SIG-M5 treated with dmso at 0.1 percent for 504 hours (cell line): ENCODE data around the gene LDB1.
A peak's percentile ranks its signal among the peaks of the same experiment; 100 is the strongest.

Experiments
- DNase-seq: peaks from one replicate; lab custom pipeline; 2025; ENCODE audit not compliant: unreplicated experiment; lab: John Stamatoyannopoulos, UW

Gene LDB1

GRCh38 chr10:102135956-102136526 lies 15.9 kb upstream of the LDB1 start:
- DNase-seq = no peak

GRCh38 chr10:102134416-102134815 lies 14.2 kb upstream of the LDB1 start:
- no peak for DNase-seq

- peak; percentile 71 for DNase-seq
Measured at GRCh38 chr10:102133373-102134195, 13.4 kb upstream of the LDB1 start.

GRCh38 chr10:102132563-102133372 lies 12.6 kb upstream of the LDB1 start, which contains the start of gene PPRC1:
Gene PPRC1, plus strand, starts transcription at chr10:102133040. Its CDS starts 29 bp downstream, at chr10:102133069.
- peak; percentile 99 for DNase-seq

GRCh38 chr10:102132193-102132562 lies 12.0 kb upstream of the LDB1 start:
- no peak for DNase-seq

GRCh38 chr10:102131286-102132170 lies 11.4 kb upstream of the LDB1 start:
- no peak for DNase-seq

- DNase-seq = no peak
Measured at GRCh38 chr10:102123223-102123622, 3.1 kb upstream of the LDB1 start.

- DNase-seq = no peak
Measured at GRCh38 chr10:102122450-102122849, 2.3 kb upstream of the LDB1 start.

- DNase-seq = no peak
Measured at GRCh38 chr10:102121739-102122372, 1.7 kb upstream of the LDB1 start.

GRCh38 chr10:102120991-102121738 lies 997 bp upstream of the LDB1 start:
- DNase-seq = peak; percentile 24

GRCh38 chr10:102119417-102120141 lies 589 bp downstream of the LDB1 start:
- peak; percentile 50 for DNase-seq

GRCh38 chr10:102118867-102119266 lies 1.3 kb downstream of the LDB1 start:
- DNase-seq = no peak

GRCh38 chr10:102117391-102118159 lies 2.6 kb downstream of the LDB1 start:
- peak; percentile 41 for DNase-seq

GRCh38 chr10:102116656-102117055 lies 3.5 kb downstream of the LDB1 start:
- DNase-seq = no peak

- peak; percentile 47 for DNase-seq
Measured at GRCh38 chr10:102115775-102116174, 4.4 kb downstream of the LDB1 start.

- peak; percentile 82 for DNase-seq
Measured at GRCh38 chr10:102114861-102115618, 5.1 kb downstream of the LDB1 start.
